Spleen (tissue), 11 donors: ENCODE measurements around the gene LRWD1. TPM values are rescaled to one million over a fixed set of nuclear protein-coding genes. Genes with fewer than 3 reads are reported as not detected.
"Not testable (repeated sequence)": the region's sequence is repeated elsewhere in the genome, so short reads cannot be mapped to it uniquely, and the experiment has no call there.

ENCODE experiments used
- DNase-seq: peaks from one replicate; pipeline ENCODE4 v3.0.0-alpha.2; 2020
- H3K27ac ChIP-seq, 8 donors: fragments of 200-600 bp; sonication (generic) in 7 of 8; 1 replicate in 4 of 8; 2 replicates in 4 of 8; pipeline versions ENCODE4 v1.5.0 to v1.8.0; 2016 to 2021; ENCODE audit warnings: inconsistent platforms in 4 of 8, mild to moderate bottlenecking in 4 of 8, moderate library complexity in 1 of 8
- H3K27me3 ChIP-seq, 7 donors: fragments of 200-600 bp; sonication (generic) in 6 of 7; replicated peaks in 1 of 7; 1 replicate in 4 of 7; 2 replicates in 3 of 7; pipeline versions ENCODE4 v1.5.0 to v1.8.0; 2016 to 2021; ENCODE audit warnings: inconsistent platforms in 3 of 7, mild to moderate bottlenecking in 1 of 7
- H3K36me3 ChIP-seq, 6 donors: fragments of 200-600 bp; sonication (generic) in 5 of 6; 1 replicate in 4 of 6; 2 replicates in 2 of 6; pipeline versions ENCODE4 v1.5.0 to v1.8.0; 2016 to 2021; ENCODE audit warnings: inconsistent platforms in 2 of 6
- H3K4me1 ChIP-seq, 6 donors: fragments of 200-600 bp; sonication (generic) in 5 of 6; 1 replicate in 3 of 6; 2 replicates in 3 of 6; pipeline versions ENCODE4 v1.5.0 to v1.8.0; 2016 to 2021; ENCODE audit warnings: inconsistent platforms in 3 of 6
- H3K4me3 ChIP-seq, 8 donors: fragments of 200-600 bp; sonication (generic) in 7 of 8; 1 replicate in 4 of 8; 2 replicates in 4 of 8; pipeline versions ENCODE4 v1.5.0 to v1.8.0; 2016 to 2021; ENCODE audit warnings: inconsistent platforms in 4 of 8, mild to moderate bottlenecking in 4 of 8, moderate library complexity in 2 of 8
- H3K9me3 ChIP-seq, 8 donors: fragments of 200-600 bp; sonication (generic) in 7 of 8; 1 replicate in 4 of 8; 2 replicates in 4 of 8; pipeline versions ENCODE4 v1.5.0 to v1.8.0; 2016 to 2021; ENCODE audit warnings: inconsistent platforms in 4 of 8
- WGBS, 5 donors: extraction: QIAGEN DNeasy Blood & Tissue Kit in 3 of 5; methylation state at CpG; one replicate each; pipeline versions ENCODE4 v1.1.5 to v1.1.7; 2013 to 2018; 5-methylcytosine and 5-hydroxymethylcytosine counted together
- intact Hi-C: fragments of 100-400 bp; cut with DNase I; formaldehyde crosslinking; loops from one replicate; pipeline ENCODE4 v1.15.0; 2023; ENCODE audit warnings: low total_unique reads
- microRNA-seq, 3 donors: library from miRNA; unstranded; fragments of <30 nt; microRNA quantifications; one replicate each; pipeline versions ENCODE4 to v1.1.0, GENCODE V29; 2019 to 2020
- polyA plus RNA-seq, 3 donors: library from polyadenylated mRNA; stranded (reverse); fragments of 200-250 nt; gene quantifications; one replicate each; pipeline ENCODE4 v1.2.1, GENCODE V29; 2013
- total RNA-seq, 7 donors: library from RNA; depleted of rRNA in 3 of 7; stranded (reverse); fragments of >200 nt in 3 of 7; fragmentation: NEBNext Ultra II Directional in 4 of 7; extraction: Animal tissue kit (Norgen Biotek cat#: 25700) in 4 of 7; gene quantifications; one replicate each; pipeline versions ENCODE4 v1.1.0 to v1.2.1, GENCODE V29; 2016 to 2021
- donor health status: healthy with polysubstance abuse.
- donor health status: DM: no; HTN: no; CAD: no; lungs with moderate emphysema.
- donor health status: DM: no; HTN: no; CAD: no.
- donor health status: Bipolar disorder and iron deficiency.
- donor health status: healthy.
- donor health status: DM: no; HTN: no; CAD: no.
- donor health status: DM: yes; HTN: yes; CAD: no.

Gene LRWD1
- total and polyA plus RNA-seq, 10 donors, result 19.9 to 42.2 (median 27.3) TPM

DNA sequence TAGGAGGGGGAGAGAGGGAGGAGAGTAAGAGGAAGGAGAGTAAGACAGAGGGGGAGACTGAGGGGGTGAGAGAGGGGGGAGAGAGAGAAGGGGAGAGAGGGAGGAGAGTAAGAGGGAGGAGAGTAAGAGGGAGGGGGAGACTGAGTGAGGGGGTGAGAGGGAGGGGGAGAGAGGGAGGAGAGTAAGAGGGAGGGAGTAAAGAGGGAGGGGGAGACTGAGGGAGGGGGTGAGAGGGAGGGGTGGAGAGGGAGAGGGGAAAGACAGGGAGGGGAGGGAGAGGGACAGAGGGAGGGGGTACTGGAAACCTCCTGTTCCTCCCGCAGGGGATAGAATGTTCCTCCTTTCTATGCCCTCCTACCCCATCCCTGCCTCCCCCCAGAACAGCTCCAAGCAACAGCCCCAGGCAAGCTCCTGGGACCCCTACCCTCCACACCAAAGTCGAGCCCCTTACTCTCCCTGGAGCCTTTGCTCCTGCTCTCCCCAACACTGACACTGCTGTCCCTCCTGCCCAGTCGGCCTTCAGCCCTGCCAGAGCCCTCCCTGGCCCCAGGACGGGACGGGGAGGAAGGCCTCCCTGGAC is 47.9 kb downstream of the LRWD1 start:
- H3K27ac ChIP-seq, result peak overlapping the region in 4 of 8 donors; percentile 51 to 84 (median 66)
- H3K9me3 ChIP-seq, H3K4me1 ChIP-seq, H3K27me3 ChIP-seq, intact Hi-C loops, H3K36me3 ChIP-seq: not testable (repeated sequence)
- peak; percentile 62 for DNase-seq
- peak overlapping the region in 2 of 8 donors; percentile 18 to 53 for H3K4me3 ChIP-seq
- WGBS, 5 donors, result 10 to 40% (median 21%) methylated on average over 3 to 5 of the region's 5 CpGs

DNA sequence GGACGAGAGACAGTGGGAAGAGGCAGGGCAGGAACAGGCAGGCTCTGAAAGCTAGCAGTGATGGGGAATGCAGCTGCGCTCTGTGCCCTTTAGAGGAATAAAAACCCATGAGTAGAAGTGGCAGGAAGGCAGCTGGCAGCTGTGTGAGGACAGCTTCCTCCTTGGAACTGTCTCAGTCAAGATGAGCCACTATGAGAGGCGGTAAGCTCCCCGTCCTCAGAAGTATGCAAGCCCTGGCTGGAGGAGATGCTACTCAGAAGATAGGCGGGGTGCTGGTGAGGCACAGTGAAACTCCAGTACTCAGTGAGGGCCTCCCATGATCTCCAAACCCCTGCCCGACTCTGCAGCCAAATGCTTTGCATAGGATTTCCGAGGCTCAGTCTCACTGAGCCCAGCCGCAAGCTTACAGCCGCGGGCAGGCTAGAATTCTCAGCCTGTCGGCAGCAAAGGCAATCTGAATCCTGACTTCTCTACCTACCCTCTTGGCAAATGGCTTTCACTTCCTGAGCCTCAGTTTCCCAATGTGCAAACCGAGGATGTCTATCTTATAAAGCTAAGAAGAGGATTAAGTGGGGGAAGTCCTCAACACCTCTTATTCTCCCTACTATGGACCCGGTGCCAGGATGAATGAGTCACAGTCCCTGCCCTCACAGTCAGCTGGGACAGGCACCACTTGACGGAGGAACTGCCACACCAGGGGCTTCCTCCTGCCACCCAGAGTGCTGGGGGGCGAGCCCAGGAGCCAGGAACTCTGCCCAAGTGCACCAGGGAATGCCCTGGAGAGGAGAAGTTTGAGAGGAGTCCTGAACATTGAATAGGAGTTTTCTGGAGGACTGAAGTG is 50.3 kb downstream of the LRWD1 start:
- intact Hi-C loops, H3K4me1 ChIP-seq, H3K4me3 ChIP-seq, H3K36me3 ChIP-seq, H3K9me3 ChIP-seq, H3K27me3 ChIP-seq: not testable (repeated sequence)
- whole genome bisulfite sequencing, 5 donors, result 0 to 14% methylated on average over 2 of the region's 15 CpGs; no CpG with 5 or more reads in 3 of the 5 donors
- H3K27ac ChIP-seq, result peak overlapping the region in 2 of 8 donors; percentile 46 to 51
- DNase-seq, result peak; percentile 52

DNA sequence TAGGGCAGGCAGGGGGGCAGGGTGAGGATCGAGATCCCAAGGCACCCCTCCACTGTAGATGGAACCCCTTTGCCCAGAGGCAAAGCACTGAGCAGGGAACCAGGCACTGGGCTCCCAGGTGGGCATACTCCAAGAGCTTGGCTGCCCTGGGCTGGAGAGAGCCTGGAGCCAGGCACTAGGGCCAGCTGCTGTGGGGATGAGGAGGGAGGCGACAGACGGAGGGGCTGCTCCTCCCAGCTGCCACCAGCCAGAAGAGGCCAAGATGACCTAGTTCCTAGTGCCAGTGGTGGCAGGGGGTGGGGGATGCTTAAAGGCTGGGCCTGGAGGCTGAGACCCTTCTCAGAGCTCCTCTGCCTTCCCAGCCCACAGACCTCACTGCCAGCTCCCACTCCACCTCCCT is 51.1 kb downstream of the LRWD1 start:
- H3K4me3 ChIP-seq, H3K27me3 ChIP-seq, H3K4me1 ChIP-seq, intact Hi-C loops, H3K9me3 ChIP-seq, DNase-seq, H3K36me3 ChIP-seq, H3K27ac ChIP-seq: not testable (repeated sequence)
- WGBS, 5 donors, result no CpG with 5 or more reads among the region's 3 CpGs

DNA sequence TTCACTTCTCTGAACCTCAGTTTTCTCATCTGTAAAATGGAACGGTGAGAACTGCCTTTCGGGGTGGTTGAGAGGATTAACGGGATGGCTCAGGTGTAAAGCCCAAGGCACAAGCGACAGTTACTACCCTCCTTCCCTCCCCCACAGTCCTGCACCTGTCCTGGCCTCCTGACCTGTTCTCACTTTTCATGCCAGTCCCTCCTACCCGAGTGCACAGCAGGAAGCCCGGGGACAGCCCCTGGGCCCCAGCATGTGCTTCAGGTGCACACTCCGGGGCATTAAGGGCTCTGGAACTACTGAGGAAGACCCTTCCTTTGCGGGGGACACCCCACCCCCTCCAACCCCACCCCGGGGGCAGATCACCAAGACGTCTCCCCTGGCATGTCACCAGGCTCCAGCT is 52.2 kb downstream of the LRWD1 start:
- not testable (repeated sequence) for H3K36me3 ChIP-seq

DNA sequence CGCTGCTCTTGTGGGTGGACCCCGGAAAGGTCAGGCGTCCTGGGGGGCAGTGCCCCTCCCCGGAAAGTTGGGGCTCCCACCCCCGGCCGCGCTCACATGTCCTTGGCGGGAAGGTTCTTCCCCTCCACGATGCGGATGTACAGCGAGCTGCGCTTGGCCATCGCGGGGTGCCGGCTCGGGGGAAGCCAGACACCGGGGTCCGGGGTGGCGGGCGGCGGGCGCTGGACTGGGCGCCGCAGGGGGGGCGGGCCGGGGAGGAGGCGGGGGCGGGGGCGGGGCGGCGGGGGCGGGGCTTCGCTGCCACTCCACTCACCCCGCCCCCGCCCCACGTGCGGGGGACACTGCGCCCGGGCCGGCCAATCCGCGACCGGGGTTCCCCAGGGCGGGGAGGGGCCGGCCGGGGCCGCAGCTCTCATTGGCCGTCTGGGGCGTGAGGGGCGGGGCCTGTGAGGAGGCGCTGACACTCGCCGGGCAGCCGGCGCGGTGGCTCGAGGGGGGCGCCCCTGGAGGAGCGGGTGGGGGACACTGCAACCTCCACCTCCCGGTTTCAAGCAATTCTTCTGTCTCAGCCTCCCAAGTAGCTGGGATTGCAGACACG is 52.9 kb downstream of the LRWD1 start, which contains the start of gene RASA4B:
Gene RASA4B, minus strand, starts transcription at position 228 of the 598 bp plus-strand sequence. Its CDS starts 67 bp downstream, at position 161.
- H3K4me3 ChIP-seq, result peak within 1 kb of the TSS in 4 of 8 donors; percentile 24 to 56 (median 28)
- H3K36me3 ChIP-seq, H3K9me3 ChIP-seq, H3K4me1 ChIP-seq, H3K27ac ChIP-seq, intact Hi-C loops, H3K27me3 ChIP-seq: not testable (repeated sequence)
- WGBS, 5 donors, result 1 to 5% (median 1%) methylated on average over 7 to 25 of the region's 61 CpGs; no CpG with 5 or more reads in 2 of the 5 donors
- peak; percentile 54 for DNase-seq

More for the DNA sequence above, 52.2 kb downstream of the LRWD1 start:
- no CpG with 5 or more reads among the region's 10 CpGs for WGBS, 5 donors
- intact Hi-C loops, H3K9me3 ChIP-seq, DNase-seq, H3K4me3 ChIP-seq, H3K4me1 ChIP-seq, H3K27ac ChIP-seq, H3K27me3 ChIP-seq: not testable (repeated sequence)

DNA sequence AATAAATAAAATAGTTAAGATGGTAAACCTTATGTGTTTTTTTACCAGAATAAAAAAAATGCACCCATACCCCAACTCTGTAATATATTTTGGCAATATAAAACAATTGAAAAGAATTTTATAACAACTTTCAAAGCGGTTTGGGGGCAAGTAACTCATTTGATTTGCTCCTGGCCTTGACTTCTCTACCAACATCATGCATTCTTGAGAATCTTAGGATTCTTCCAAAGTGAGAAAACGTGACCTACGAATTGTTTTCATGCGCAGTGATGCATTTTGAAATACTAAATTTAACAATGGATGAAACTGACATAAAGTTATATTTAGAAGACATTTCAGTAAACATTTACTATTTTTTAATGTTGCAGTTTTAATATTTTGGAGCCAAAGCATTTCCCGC is 56.0 kb downstream of the LRWD1 start:
- H3K27me3 ChIP-seq, DNase-seq, H3K4me3 ChIP-seq, intact Hi-C loops, H3K9me3 ChIP-seq, H3K27ac ChIP-seq, H3K36me3 ChIP-seq, H3K4me1 ChIP-seq: not testable (repeated sequence)
- WGBS, 5 donors, result 96 to 100% methylated on average over 3 of the region's 5 CpGs; no CpG with 5 or more reads in 3 of the 5 donors

Small RNA genes lying within 50 kb of the gene (microRNA-seq; reads per million reads assigned to microRNA genes)
- gene MIR4467 (0 to 0.72 (median 0.35) reads per million in 3 donors), gene MIR5090 (4.8 to 7.0 (median 6.1) reads per million in 3 donors)

Other genes starting within 250 kb of the LRWD1 start
- 10 to 100 TPM; 23.2 to 36.9 (median 29.4) TPM for gene SH2B2, start 178.1 kb upstream of the LRWD1 start, total RNA-seq
- 10 to 100 TPM; 13.4 to 31.2 (median 15.5) TPM for gene SH2B2, start 178.1 kb upstream of the LRWD1 start, polyA plus RNA-seq
- not detected for gene SPDYE6, start 108.5 kb upstream of the LRWD1 start, total RNA-seq
- gene SPDYE6, start 108.5 kb upstream of the LRWD1 start, polyA plus RNA-seq, result under 1 TPM in 1 of 3 donors, not detected in 2; 0.06 TPM
- 10 to 100 TPM; 25.0 to 33.4 (median 28.8) TPM for gene PRKRIP1, start 68.6 kb upstream of the LRWD1 start, total RNA-seq
- gene PRKRIP1, start 68.6 kb upstream of the LRWD1 start, polyA plus RNA-seq, result 10 to 100 TPM; 27.4 to 45.7 (median 43.6) TPM
- 100 to 1,000 TPM in 3 of 7 donors, 10 to 100 TPM in 4; 75.3 to 146 (median 90.5) TPM for gene ORAI2, start 31.4 kb upstream of the LRWD1 start, total RNA-seq
- 10 to 100 TPM; 31.5 to 74.4 (median 35.4) TPM for gene ORAI2, start 31.4 kb upstream of the LRWD1 start, polyA plus RNA-seq
- gene ALKBH4, start 121 bp upstream of the LRWD1 start, total RNA-seq, result 10 to 100 TPM in 6 of 7 donors, 1 to 10 TPM in 1; 9.6 to 15.1 (median 10.7) TPM
- 10 to 100 TPM in 1 of 3 donors, 1 to 10 TPM in 2; 9.0 to 11.1 (median 9.2) TPM for gene ALKBH4, start 121 bp upstream of the LRWD1 start, polyA plus RNA-seq
- 10 to 100 TPM in 6 of 7 donors, 1 to 10 TPM in 1; 8.4 to 34.5 (median 30.8) TPM for gene POLR2J, start 13.9 kb downstream of the LRWD1 start, total RNA-seq
- 10 to 100 TPM; 95.6 to 98.8 (median 96.4) TPM for gene POLR2J, start 13.9 kb downstream of the LRWD1 start, polyA plus RNA-seq
- 10 to 100 TPM; 16.7 to 50.5 (median 22.7) TPM for gene RASA4B, start 52.8 kb downstream of the LRWD1 start, total RNA-seq
- gene RASA4B, start 52.8 kb downstream of the LRWD1 start, polyA plus RNA-seq, result 10 to 100 TPM; 18.5 to 42.2 (median 24.6) TPM
- 10 to 100 TPM; 14.2 to 31.0 (median 25.8) TPM for gene UPK3BL2, start 78.7 kb downstream of the LRWD1 start, total RNA-seq
- gene UPK3BL2, start 78.7 kb downstream of the LRWD1 start, polyA plus RNA-seq, result 10 to 100 TPM; 11.5 to 27.4 (median 18.8) TPM
- gene SPDYE2, start 86.2 kb downstream of the LRWD1 start, total RNA-seq, result under 1 TPM in 2 of 7 donors, not detected in 5; 0.37 to 0.52 TPM
- under 1 TPM in 1 of 3 donors, not detected in 2; 0.13 TPM for gene SPDYE2, start 86.2 kb downstream of the LRWD1 start, polyA plus RNA-seq
- gene POLR2J3, start 107.6 kb downstream of the LRWD1 start, total RNA-seq, result 10 to 100 TPM; 32.6 to 63.8 (median 44.3) TPM
- 10 to 100 TPM; 26.9 to 67.3 (median 40.3) TPM for gene POLR2J3, start 107.6 kb downstream of the LRWD1 start, polyA plus RNA-seq
- gene RASA4, start 151.8 kb downstream of the LRWD1 start, total RNA-seq, result 100 to 1,000 TPM in 1 of 7 donors, 10 to 100 TPM in 6; 48.0 to 119 (median 60.6) TPM
- gene RASA4, start 151.8 kb downstream of the LRWD1 start, polyA plus RNA-seq, result 10 to 100 TPM; 34.5 to 51.2 (median 38.5) TPM
- gene UPK3BL1, start 177.8 kb downstream of the LRWD1 start, total RNA-seq, result 10 to 100 TPM; 18.5 to 57.4 (median 35.9) TPM
- gene UPK3BL1, start 177.8 kb downstream of the LRWD1 start, polyA plus RNA-seq, result 100 to 1,000 TPM in 2 of 3 donors, 10 to 100 TPM in 1; 54.5 to 206 (median 108) TPM
- not detected for gene SPDYE2B, start 185.3 kb downstream of the LRWD1 start, total RNA-seq
- not detected for gene SPDYE2B, start 185.3 kb downstream of the LRWD1 start, polyA plus RNA-seq
- gene POLR2J2, start 206.7 kb downstream of the LRWD1 start, total RNA-seq, result 10 to 100 TPM in 5 of 7 donors, 1 to 10 TPM in 2; 9.3 to 21.1 (median 11.6) TPM
- 1 to 10 TPM in 2 of 3 donors, under 1 TPM in 1; 0.99 to 3.5 (median 3.0) TPM for gene POLR2J2, start 206.7 kb downstream of the LRWD1 start, polyA plus RNA-seq